ENCODE results near the gene FIBP.

GRCh38 chr11:65847746-65848145 lies 40.5 kb downstream of the FIBP start:
- TF ChIP-seq CTCF (IDR thresholded peaks at IDR 0.05) (no peak), POLR2A (IDR thresholded peaks at IDR 0.05) (no peak), EP300 (IDR thresholded peaks at IDR 0.05) (no peak)

Data from ovary (tissue), 3 donors.